K562 (cell line): Measurements from ENCODE around the gene ATP9A. TPM values are rescaled to one million over a fixed set of nuclear protein-coding genes. Genes with fewer than 3 reads are reported as not detected.

Experiments
- ATAC-seq: fragments of 200-7000 bp; cut with Tn5 transposase; 3 replicates; pipeline ENCODE4 v1.9.1; 2020; ENCODE audit warnings: moderate library complexity
- BruUV-seq: library from RNA; stranded (reverse); fragments of 400-500 nt; replicated peaks from 2 replicates; lab custom pipeline; 2021; lab: Mats Ljungman, UMichigan
- CTCF ChIA-PET: fragments of 300-600 bp; formaldehyde crosslinking; extraction: SDS; loops from one replicate; lab custom pipeline; 2021; ENCODE audit warnings: low intra/inter-chr PET ratio; lab: Yijun Ruan, JAX
- POLR2A ChIA-PET: fragments of 300-600, 350-650 bp; sonication (Branson Sonifier 250); formaldehyde crosslinking; extraction: SDS; loops from one replicate; lab custom pipeline; 2021; ENCODE audit warnings: antibody characterized with exemption, inconsistent platforms; lab: Yijun Ruan, JAX
- DNase-seq, 4 experiments: peaks; one replicate each; pipeline versions ENCODE4 v3.0.0 to v3.0.0-alpha.2; 2011 to 2018; ENCODE audit warnings: low spot score in 3 of 4, mixed read lengths in 3 of 4; ENCODE audit errors: extremely low read depth in 1 of 4
- FAIRE-seq: peaks from 2 replicates; lab custom pipeline; 2011; peaks lifted over from hg19 to GRCh38; lab: Jason Lieb, UNC
- H2AFZ ChIP-seq: 2 replicates; pipeline ENCODE4 v1.6.0; 2011; ENCODE audit warnings: low read depth, low read length, control low read depth, inconsistent platforms
- H3K27ac ChIP-seq: fragments of 200-600 bp; 3 replicates; pipeline ENCODE4 v1.8.0; 2011; ENCODE audit warnings: low read depth, mild to moderate bottlenecking, control low read depth, inconsistent platforms, low read length, moderate library complexity, mixed read lengths; ENCODE audit errors: extremely low read depth
- H3K27me3 ChIP-seq, 2 experiments: fragments of 300-600 bp in 1 of 2; 2 replicates in 1 of 2; 3 replicates in 1 of 2; pipeline versions ENCODE4 v1.6.0 to v1.8.0; 2011; ENCODE audit warnings: inconsistent platforms in 2 of 2, low read length in 2 of 2, mild to moderate bottlenecking in 1 of 2, mixed read lengths in 1 of 2, moderate library complexity in 1 of 2; ENCODE audit not compliant: control insufficient read depth in 2 of 2, insufficient read depth in 2 of 2
- H3K36me3 ChIP-seq: fragments of 300-600 bp; 3 replicates; pipeline ENCODE4 v1.8.0; 2011; ENCODE audit warnings: mild to moderate bottlenecking, low read length, inconsistent platforms; ENCODE audit not compliant: control insufficient read depth, insufficient read depth
- H3K4me1 ChIP-seq, 2 experiments: fragments of 200-600 bp in 1 of 2; replicated peaks in 1 of 2; 2 replicates in 1 of 2; 3 replicates in 1 of 2; pipeline versions ENCODE4 v1.5.1 to v1.8.0; 2011; ENCODE audit warnings: inconsistent platforms in 2 of 2, low read length in 2 of 2, mild to moderate bottlenecking in 1 of 2, mixed read lengths in 1 of 2, moderate library complexity in 1 of 2; ENCODE audit not compliant: control insufficient read depth in 2 of 2, insufficient read depth in 2 of 2
- H3K4me2 ChIP-seq: 2 replicates; pipeline ENCODE4 v1.6.1; 2011; ENCODE audit warnings: low read length, control low read depth, inconsistent platforms, mixed read lengths; ENCODE audit not compliant: insufficient read depth
- H3K4me3 ChIP-seq: fragments of 200-600 bp; sonication (generic), shearing (Covaris generic); 2 replicates; pipeline ENCODE4 v1.5.1; 2016; ENCODE audit warnings: control low read depth, inconsistent platforms
- H3K79me2 ChIP-seq: fragments of 200-600 bp; 3 replicates; pipeline ENCODE4 v1.8.0; 2011; ENCODE audit warnings: low read length, inconsistent platforms; ENCODE audit not compliant: control insufficient read depth, insufficient read depth
- H3K9ac ChIP-seq, 2 experiments: 2 replicates each; pipeline versions ENCODE4 v1.6.0 to v1.6.1; 2011; ENCODE audit warnings: low read depth in 2 of 2, low read length in 2 of 2, control low read depth in 1 of 2, inconsistent platforms in 1 of 2, mild to moderate bottlenecking in 1 of 2, mixed read lengths in 1 of 2; ENCODE audit not compliant: insufficient read depth in 1 of 2
- H3K9me1 ChIP-seq: one replicate; pipeline ENCODE4 v1.6.0; 2011; ENCODE audit warnings: inconsistent platforms, mild to moderate bottlenecking, low read length, moderate library complexity; ENCODE audit not compliant: control insufficient read depth, insufficient read depth
- H3K9me3 ChIP-seq: replicated peaks from 2 replicates; pipeline ENCODE4 v1.5.1; 2011; ENCODE audit warnings: low read depth, low read length, inconsistent platforms; ENCODE audit not compliant: control insufficient read depth, insufficient read depth
- H4K20me1 ChIP-seq: replicated peaks from 2 replicates; pipeline ENCODE4 v1.6.1; 2011; ENCODE audit warnings: low read length, inconsistent platforms, mixed read lengths; ENCODE audit not compliant: control insufficient read depth, insufficient read depth
- ARNT ChIP-seq, 2 experiments: fragments of 450-650 bp; IDR thresholded peaks; 2 replicates each; pipeline ENCODE4 v1.6.1; 2016; ENCODE audit warnings: mild to moderate bottlenecking in 1 of 2
- BMI1 ChIP-seq: fragments of 150-350 bp; IDR thresholded peaks from 2 replicates; pipeline ENCODE4 v1.6.1; 2014; ENCODE audit warnings: low read length
- E2F1 ChIP-seq: sonication (generic); formaldehyde crosslinking; IDR thresholded peaks from 2 replicates; pipeline ENCODE4 v1.8.1; 2023; ENCODE audit warnings: mild to moderate bottlenecking, missing genetic modification reagents, moderate library complexity
- FOXA1 ChIP-seq: fragments of 450-650 bp; IDR thresholded peaks from 2 replicates; pipeline ENCODE4 v1.6.1; 2016; ENCODE audit warnings: mild to moderate bottlenecking, borderline replicate concordance
- FOXJ2 ChIP-seq: fragments of 200-800 bp; sonication (Bioruptor generic); IDR thresholded peaks from 2 replicates; pipeline ENCODE4 v1.6.1; 2016; ENCODE audit warnings: missing genetic modification characterization, missing compliant biosample characterization
- HLTF ChIP-seq: fragments of 450-650 bp; IDR thresholded peaks from 2 replicates; pipeline ENCODE4 v1.6.1; 2016
- JUNB ChIP-seq: fragments of 450-650 bp; formaldehyde crosslinking; conservative IDR thresholded peaks from 2 replicates; pipeline ENCODE4 v1.4.0; 2020; ENCODE audit warnings: mild to moderate bottlenecking
- MAX ChIP-seq: sonication (generic); formaldehyde crosslinking; IDR thresholded peaks from 2 replicates; pipeline ENCODE4 v1.9.0; 2022; ENCODE audit warnings: mild to moderate bottlenecking, missing genetic modification reagents
- NKRF ChIP-seq: fragments of 450-650 bp; IDR thresholded peaks from 2 replicates; pipeline ENCODE4 v1.6.1; 2016; ENCODE audit warnings: borderline replicate concordance
- NR2C2 ChIP-seq, 2 experiments: fragments of 200-800 bp in 1 of 2; sonication (Bioruptor generic) in 1 of 2; sonication (generic) in 1 of 2; formaldehyde crosslinking in 1 of 2; IDR thresholded peaks; 2 replicates each; pipeline versions ENCODE4 v1.6.1 to v1.8.0; 2016 to 2022; ENCODE audit warnings: mild to moderate bottlenecking in 1 of 2, missing compliant biosample characterization in 1 of 2, missing genetic modification characterization in 1 of 2, missing genetic modification reagents in 1 of 2
- SAP30 ChIP-seq: fragments of 200-600 bp; sonication (generic); IDR thresholded peaks from 2 replicates; pipeline ENCODE4 v1.6.1; 2012; ENCODE audit warnings: borderline replicate concordance, low read depth, mild to moderate bottlenecking, moderate library complexity, low read length, control low read depth, inconsistent platforms; ENCODE audit not compliant: insufficient read depth, poor library complexity, severe bottlenecking
- SP2 ChIP-seq: IDR thresholded peaks from 2 replicates; pipeline ENCODE4 v1.6.1; 2011; ENCODE audit warnings: mild to moderate bottlenecking, low read depth, low read length, moderate library complexity; ENCODE audit not compliant: poor library complexity, severe bottlenecking; ENCODE audit errors: extremely low read depth
- UBTF ChIP-seq, 2 experiments: IDR thresholded peaks; 2 replicates each; pipeline ENCODE4 v1.6.1; 2012; ENCODE audit warnings: improper control_type of control experiment in 2 of 2, low read depth in 2 of 2, low read length in 2 of 2, borderline replicate concordance in 1 of 2
- ZNF12 ChIP-seq: sonication (generic); formaldehyde crosslinking; IDR thresholded peaks from 2 replicates; pipeline ENCODE4 v1.4.0; 2020; ENCODE audit warnings: mild to moderate bottlenecking, missing genetic modification reagents
- WGBS: fragments of 100-300 bp; shearing (Covaris generic); methylation state at CpG from one replicate; pipeline ENCODE4 v1.1.6; 2016; ENCODE audit warnings: low coverage, mixed read lengths; ENCODE audit not compliant: insufficient coverage; ENCODE audit errors: missing lambda C conversion rate; 5-methylcytosine and 5-hydroxymethylcytosine counted together
- in situ Hi-C: fragments of 300-500 bp; cut with MboI; formaldehyde crosslinking; loops from 4 replicates; pipeline ENCODE4 v1.15.0; 2018; ENCODE audit warnings: inconsistent platforms, mixed read lengths
- intact Hi-C: fragments of 100-400 bp; cut with micrococcal nuclease; formaldehyde crosslinking; loops from 2 replicates; pipeline ENCODE4 v1.14.2; 2022
- polyA plus RNA-seq, 8 experiments: library from polyadenylated mRNA; depleted of rRNA in 4 of 8; stranded (reverse) in 5 of 8; unstranded in 3 of 8; fragments of >200 nt; fragmentation: Nextera tagmentation in 2 of 8; fragmentation: Illumina TruSeq in 1 of 8; extraction: Ambion mirVana in 2 of 8; extraction: Trizol in 1 of 8; gene quantifications; 2 replicates each; pipeline versions ENCODE4 v1.2.1 to v1.2.3, GENCODE V29; 2011 to 2014; ENCODE audit warnings: inconsistent platforms in 1 of 8, missing spikeins in 1 of 8
- total RNA-seq, 7 experiments: library from RNA; depleted of rRNA in 6 of 7; stranded (reverse); fragments of >200 nt in 6 of 7; fragmentation: Illumina TruSeq in 2 of 7; extraction: Trizol in 2 of 7; gene quantifications; 2 replicates each; pipeline versions ENCODE4 v1.2.1 to v1.2.3, GENCODE V29; 2011 to 2021; ENCODE audit warnings: low replicate concordance in 1 of 7

Gene ATP9A
- total and polyA plus RNA-seq, 9 of the 15 experiments (the other 6 are each of a cell fraction or from before 2014, with no cell fraction given): 0.18 to 0.62 (median 0.29) TPM

- peaks cover 27 to 31% of the 10 kb centered on the region in 2 experiments for H3K4me1 ChIP-seq
- H3K36me3 ChIP-seq: no peaks in the 10 kb centered on the region
- in situ Hi-C loops: no loop called here
- no peak overlapping the region for H3K27ac ChIP-seq
- H2AFZ ChIP-seq: peak overlapping the region; percentile 74
- H3K4me3 ChIP-seq: peak overlapping the region; percentile 15; the same call in 1 of the 2 replicates
- peaks cover 6% of the 10 kb centered on the region for H4K20me1 ChIP-seq
- ATAC-seq (peak; percentile 40), DNase-seq (peak in 3 of 4 experiments; percentile 24 to 48 (median 47)), FAIRE-seq (no peak)
- no peaks in the 10 kb centered on the region for H3K9me1 ChIP-seq
- H3K9ac ChIP-seq: peak overlapping the region in 1 of 2 experiments; percentile 89; a peak in 2 of 4 replicates
- no TSS peak for BruUV-seq
- H3K4me2 ChIP-seq: peak overlapping the region; percentile 71
- peaks cover 20 to 25% of the 10 kb centered on the region in 2 experiments for H3K27me3 ChIP-seq
- ChIA-PET POLR2A (interaction anchor here (0.7 to 2.2 kb wide), 2 partner anchors 8 to 173 kb away, joined by 3 to 11 read pairs; no protein-coding TSS in a partner anchor), CTCF (no interaction called here)
- intact Hi-C loops: no loop called here
- WGBS: 8% methylated on average over 50 of the region's 76 CpGs
- H3K9me3 ChIP-seq: 0 out of 2 replicates have a peak, but pooled peaks cover 2% of the 10 kb centered on the region
- no peaks in the 10 kb centered on the region for H3K79me2 ChIP-seq
- no peak for TF ChIP-seq NR2C2 (CRISPR knock-in tag; IDR thresholded peaks at IDR 0.05)
- no peak for TF ChIP-seq NR2C2 (tag; IDR thresholded peaks at IDR 0.05)
- no peak for TF ChIP-seq HLTF
- TF ChIP-seq SAP30: no peak
- TF ChIP-seq FOXA1: no peak
- no peak for TF ChIP-seq BMI1
- 0 out of 2 replicates have a peak, but pooled peaks have one; percentile 34 for TF ChIP-seq FOXJ2 (tag)
- TF ChIP-seq SP2: no peak
- TF ChIP-seq E2F1 (CRISPR knock-in tag): no peak
- TF ChIP-seq ZNF12: no peak
- TF ChIP-seq UBTF (IDR thresholded peaks at IDR 0.05; ENCODE audit: borderline replicate concordance in 1 of 2, low read depth in 2 of 2, low read length in 2 of 2): peak; percentile 82; a peak in 3 of 4 replicates
- no peak for TF ChIP-seq ARNT (IDR thresholded peaks at IDR 0.05)
- TF ChIP-seq NKRF: no peak
- 0 out of 2 replicates have a peak, but pooled peaks have one; percentile 30 for TF ChIP-seq MAX (CRISPR knock-in tag)
- no peak for TF ChIP-seq JUNB (CRISPR knock-in tag)
These were observed 205.6 kb downstream of the ATP9A start for GRCh38 chr20:51562332-51563173.
